K562 (cell line): ENCODE measurements around the gene PIK3R2. TPM values are rescaled to one million over a fixed set of nuclear protein-coding genes. Genes with fewer than 3 reads are reported as not detected.

ENCODE experiments used
- ARID4B ChIP-seq: sonication (generic); formaldehyde crosslinking; IDR thresholded peaks from 2 replicates; pipeline ENCODE4 v1.8.0; 2022; ENCODE audit warnings: mild to moderate bottlenecking, missing genetic modification reagents
- CBFB ChIP-seq: sonication (generic); formaldehyde crosslinking; IDR thresholded peaks from 2 replicates; pipeline ENCODE4 v1.4.0; 2020; ENCODE audit warnings: mild to moderate bottlenecking, missing genetic modification reagents
- CBX8 ChIP-seq: fragments of 200-600 bp; sonication (generic); IDR thresholded peaks from 2 replicates; pipeline ENCODE4 v1.6.1; 2012; ENCODE audit warnings: borderline replicate concordance, mixed run types, low read depth, mild to moderate bottlenecking, moderate library complexity, mixed read lengths, low read length, control low read depth, inconsistent platforms; ENCODE audit not compliant: poor library complexity, severe bottlenecking; ENCODE audit errors: extremely low read depth
- E2F1 ChIP-seq: sonication (generic); formaldehyde crosslinking; IDR thresholded peaks from 2 replicates; pipeline ENCODE4 v1.8.1; 2023; ENCODE audit warnings: mild to moderate bottlenecking, missing genetic modification reagents, moderate library complexity
- FUS ChIP-seq: fragments of 200-400 bp; formaldehyde crosslinking; optimal IDR thresholded peaks from 2 replicates; pipeline ENCODE3; 2017; ENCODE audit warnings: low read depth, low read length
- MCM2 ChIP-seq: fragments of 450-650 bp; IDR thresholded peaks from 2 replicates; pipeline ENCODE4 v1.6.1; 2017; ENCODE audit warnings: low read depth, mild to moderate bottlenecking
- NR2F6 ChIP-seq: fragments of 450-650 bp; formaldehyde crosslinking; IDR thresholded peaks from 2 replicates; pipeline ENCODE4 v1.4.0; 2020; ENCODE audit warnings: mild to moderate bottlenecking
- STAT5A ChIP-seq: IDR thresholded peaks from 2 replicates; pipeline ENCODE4 v1.6.1; 2012; ENCODE audit warnings: low read length, inconsistent platforms, borderline replicate concordance
- TBP ChIP-seq: optimal IDR thresholded peaks from 2 replicates; pipeline ENCODE3; 2011; ENCODE audit warnings: low read depth, low read length, improper control_type of control experiment
- polyA plus RNA-seq, 8 experiments: library from polyadenylated mRNA; depleted of rRNA in 4 of 8; stranded (reverse) in 5 of 8; unstranded in 3 of 8; fragments of >200 nt; fragmentation: Nextera tagmentation in 2 of 8; fragmentation: Illumina TruSeq in 1 of 8; extraction: Ambion mirVana in 2 of 8; extraction: Trizol in 1 of 8; gene quantifications; 2 replicates each; pipeline versions ENCODE4 v1.2.1 to v1.2.3, GENCODE V29; 2011 to 2014; ENCODE audit warnings: inconsistent platforms in 1 of 8, missing spikeins in 1 of 8
- total RNA-seq, 7 experiments: library from RNA; depleted of rRNA in 6 of 7; stranded (reverse); fragments of >200 nt in 6 of 7; fragmentation: Illumina TruSeq in 2 of 7; extraction: Trizol in 2 of 7; gene quantifications; 2 replicates each; pipeline versions ENCODE4 v1.2.1 to v1.2.3, GENCODE V29; 2011 to 2021; ENCODE audit warnings: low replicate concordance in 1 of 7
- TF ChIP-seq, protein P1 (sequence below): sonication (generic); formaldehyde crosslinking; IDR thresholded peaks from 2 replicates; pipeline ENCODE4 v1.8.1; 2022; ENCODE audit warnings: missing genetic modification reagents
- TF ChIP-seq, protein P2 (sequence below): fragments of 250-450 bp; sonication (Bioruptor Pico); IDR thresholded peaks from 2 replicates; pipeline ENCODE4 v1.4.0; 2020; ENCODE audit warnings: mild to moderate bottlenecking
- TF ChIP-seq, protein P3 (sequence below): fragments of 250-450 bp; sonication (Bioruptor Pico); IDR thresholded peaks from 2 replicates; pipeline ENCODE4 v1.5.0; 2022; ENCODE audit warnings: mild to moderate bottlenecking
- TF ChIP-seq, protein P4 (sequence below): fragments of 450-650 bp; formaldehyde crosslinking; IDR thresholded peaks from 2 replicates; pipeline ENCODE4 v1.4.0; 2020; ENCODE audit warnings: mild to moderate bottlenecking, mixed read lengths

The PIK3R2 gene
- total and polyA plus RNA-seq, 9 of the 15 experiments (the other 6 are each of a cell fraction or from before 2014, with no cell fraction given): 0.39 to 37.9 (median 5.3) TPM

DNA sequence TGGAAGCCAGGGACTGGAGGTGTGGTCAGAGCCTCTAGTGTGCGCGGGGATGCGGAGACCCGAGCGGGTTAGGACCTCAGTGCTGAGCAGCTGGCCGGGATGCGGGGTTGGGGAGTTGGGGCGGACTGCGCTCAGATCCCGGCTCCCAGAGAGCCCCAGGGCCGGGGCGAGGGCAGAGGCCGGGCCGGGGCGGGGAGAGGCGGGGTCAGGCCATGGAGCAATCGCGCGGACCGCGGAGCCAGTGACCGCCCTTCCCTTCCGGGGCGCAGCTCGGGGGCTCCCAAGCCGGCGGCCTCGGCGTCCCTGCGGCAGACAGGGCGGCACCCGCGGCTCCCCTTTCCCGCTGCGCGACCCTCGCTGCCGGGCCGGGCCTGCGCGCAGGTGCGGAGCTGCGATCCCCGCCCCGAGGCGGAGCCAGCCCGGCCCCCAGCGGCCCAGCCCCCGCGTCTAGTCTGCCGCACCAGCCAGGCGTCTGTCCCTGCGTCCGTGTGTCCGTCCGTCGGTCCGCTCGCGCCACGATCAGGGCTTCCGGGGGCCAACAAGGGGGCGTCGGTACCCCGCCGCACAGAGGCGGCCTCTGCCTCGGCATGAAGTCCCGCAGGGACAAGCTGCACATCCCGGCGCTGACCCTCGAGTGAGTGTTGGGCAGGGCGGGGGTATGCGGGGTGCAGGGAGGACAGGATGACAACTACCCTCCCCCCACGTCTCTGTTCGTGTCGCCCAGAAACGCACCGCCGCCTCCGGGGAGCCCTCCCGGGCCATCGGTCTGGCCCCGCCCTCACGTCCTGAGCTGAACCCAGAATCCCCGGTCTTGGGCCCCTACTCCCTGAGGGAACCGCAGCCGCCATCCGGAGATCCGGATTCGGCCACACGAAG lies 43.0 kb upstream of the PIK3R2 start (continued):
- TF ChIP-seq, protein P1, sequence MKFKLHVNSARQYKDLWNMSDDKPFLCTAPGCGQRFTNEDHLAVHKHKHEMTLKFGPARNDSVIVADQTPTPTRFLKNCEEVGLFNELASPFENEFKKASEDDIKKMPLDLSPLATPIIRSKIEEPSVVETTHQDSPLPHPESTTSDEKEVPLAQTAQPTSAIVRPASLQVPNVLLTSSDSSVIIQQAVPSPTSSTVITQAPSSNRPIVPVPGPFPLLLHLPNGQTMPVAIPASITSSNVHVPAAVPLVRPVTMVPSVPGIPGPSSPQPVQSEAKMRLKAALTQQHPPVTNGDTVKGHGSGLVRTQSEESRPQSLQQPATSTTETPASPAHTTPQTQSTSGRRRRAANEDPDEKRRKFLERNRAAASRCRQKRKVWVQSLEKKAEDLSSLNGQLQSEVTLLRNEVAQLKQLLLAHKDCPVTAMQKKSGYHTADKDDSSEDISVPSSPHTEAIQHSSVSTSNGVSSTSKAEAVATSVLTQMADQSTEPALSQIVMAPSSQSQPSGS (CRISPR knock-in tag): no peak
- no peak for TF ChIP-seq CBX8
- no peak for TF ChIP-seq MCM2
- no peak for TF ChIP-seq STAT5A
- TF ChIP-seq, protein P2, sequence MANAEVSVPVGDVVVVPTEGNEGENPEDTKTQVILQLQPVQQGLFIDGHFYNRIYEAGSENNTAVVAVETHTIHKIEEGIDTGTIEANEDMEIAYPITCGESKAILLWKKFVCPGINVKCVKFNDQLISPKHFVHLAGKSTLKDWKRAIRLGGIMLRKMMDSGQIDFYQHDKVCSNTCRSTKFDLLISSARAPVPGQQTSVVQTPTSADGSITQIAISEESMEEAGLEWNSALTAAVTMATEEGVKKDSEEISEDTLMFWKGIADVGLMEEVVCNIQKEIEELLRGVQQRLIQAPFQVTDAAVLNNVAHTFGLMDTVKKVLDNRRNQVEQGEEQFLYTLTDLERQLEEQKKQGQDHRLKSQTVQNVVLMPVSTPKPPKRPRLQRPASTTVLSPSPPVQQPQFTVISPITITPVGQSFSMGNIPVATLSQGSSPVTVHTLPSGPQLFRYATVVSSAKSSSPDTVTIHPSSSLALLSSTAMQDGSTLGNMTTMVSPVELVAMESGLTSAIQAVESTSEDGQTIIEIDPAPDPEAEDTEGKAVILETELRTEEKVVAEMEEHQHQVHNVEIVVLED (CRISPR knock-in tag): no peak
- TF ChIP-seq CBFB: no peak
- no peak for TF ChIP-seq E2F1 (CRISPR knock-in tag)
- TF ChIP-seq ARID4B: no peak
- TF ChIP-seq FUS: no peak
- TF ChIP-seq TBP: no peak
- TF ChIP-seq, protein P3, sequence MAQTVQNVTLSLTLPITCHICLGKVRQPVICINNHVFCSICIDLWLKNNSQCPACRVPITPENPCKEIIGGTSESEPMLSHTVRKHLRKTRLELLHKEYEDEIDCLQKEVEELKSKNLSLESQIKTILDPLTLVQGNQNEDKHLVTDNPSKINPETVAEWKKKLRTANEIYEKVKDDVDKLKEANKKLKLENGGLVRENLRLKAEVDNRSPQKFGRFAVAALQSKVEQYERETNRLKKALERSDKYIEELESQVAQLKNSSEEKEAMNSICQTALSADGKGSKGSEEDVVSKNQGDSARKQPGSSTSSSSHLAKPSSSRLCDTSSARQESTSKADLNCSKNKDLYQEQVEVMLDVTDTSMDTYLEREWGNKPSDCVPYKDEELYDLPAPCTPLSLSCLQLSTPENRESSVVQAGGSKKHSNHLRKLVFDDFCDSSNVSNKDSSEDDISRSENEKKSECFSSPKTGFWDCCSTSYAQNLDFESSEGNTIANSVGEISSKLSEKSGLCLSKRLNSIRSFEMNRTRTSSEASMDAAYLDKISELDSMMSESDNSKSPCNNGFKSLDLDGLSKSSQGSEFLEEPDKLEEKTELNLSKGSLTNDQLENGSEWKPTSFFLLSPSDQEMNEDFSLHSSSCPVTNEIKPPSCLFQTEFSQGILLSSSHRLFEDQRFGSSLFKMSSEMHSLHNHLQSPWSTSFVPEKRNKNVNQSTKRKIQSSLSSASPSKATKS (CRISPR knock-in tag): no peak
- TF ChIP-seq, protein P4, sequence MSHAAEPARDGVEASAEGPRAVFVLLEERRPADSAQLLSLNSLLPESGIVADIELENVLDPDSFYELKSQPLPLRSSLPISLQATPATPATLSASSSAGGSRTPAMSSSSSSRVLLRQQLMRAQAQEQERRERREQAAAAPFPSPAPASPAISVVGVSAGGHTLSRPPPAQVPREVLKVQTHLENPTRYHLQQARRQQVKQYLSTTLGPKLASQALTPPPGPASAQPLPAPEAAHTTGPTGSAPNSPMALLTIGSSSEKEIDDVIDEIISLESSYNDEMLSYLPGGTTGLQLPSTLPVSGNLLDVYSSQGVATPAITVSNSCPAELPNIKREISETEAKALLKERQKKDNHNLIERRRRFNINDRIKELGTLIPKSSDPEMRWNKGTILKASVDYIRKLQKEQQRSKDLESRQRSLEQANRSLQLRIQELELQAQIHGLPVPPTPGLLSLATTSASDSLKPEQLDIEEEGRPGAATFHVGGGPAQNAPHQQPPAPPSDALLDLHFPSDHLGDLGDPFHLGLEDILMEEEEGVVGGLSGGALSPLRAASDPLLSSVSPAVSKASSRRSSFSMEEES (CRISPR knock-in tag): no peak
- no peak for TF ChIP-seq NR2F6 (CRISPR knock-in tag)
